ENCODE results near the gene KITLG.

DNA sequence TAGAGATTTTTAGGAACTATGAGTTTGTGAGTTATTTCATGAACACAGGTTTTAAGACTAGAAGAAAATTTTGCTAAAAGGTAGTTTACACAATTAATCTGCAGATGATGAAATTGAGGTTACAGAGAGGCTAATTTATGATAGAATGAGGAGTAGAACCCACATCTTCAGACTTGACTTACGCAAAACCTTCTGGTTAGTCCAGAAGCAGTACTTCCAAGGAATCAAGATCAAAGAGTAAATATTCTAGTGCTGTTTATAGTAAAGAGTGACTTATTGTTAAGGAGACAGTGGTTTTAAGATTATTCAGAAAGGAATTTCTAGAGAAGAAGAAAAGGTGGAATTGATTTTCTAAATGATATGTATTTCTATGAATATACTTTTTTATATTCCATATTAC, 10.6 kb upstream of the KITLG start:
- TF ChIP-seq, protein P1, sequence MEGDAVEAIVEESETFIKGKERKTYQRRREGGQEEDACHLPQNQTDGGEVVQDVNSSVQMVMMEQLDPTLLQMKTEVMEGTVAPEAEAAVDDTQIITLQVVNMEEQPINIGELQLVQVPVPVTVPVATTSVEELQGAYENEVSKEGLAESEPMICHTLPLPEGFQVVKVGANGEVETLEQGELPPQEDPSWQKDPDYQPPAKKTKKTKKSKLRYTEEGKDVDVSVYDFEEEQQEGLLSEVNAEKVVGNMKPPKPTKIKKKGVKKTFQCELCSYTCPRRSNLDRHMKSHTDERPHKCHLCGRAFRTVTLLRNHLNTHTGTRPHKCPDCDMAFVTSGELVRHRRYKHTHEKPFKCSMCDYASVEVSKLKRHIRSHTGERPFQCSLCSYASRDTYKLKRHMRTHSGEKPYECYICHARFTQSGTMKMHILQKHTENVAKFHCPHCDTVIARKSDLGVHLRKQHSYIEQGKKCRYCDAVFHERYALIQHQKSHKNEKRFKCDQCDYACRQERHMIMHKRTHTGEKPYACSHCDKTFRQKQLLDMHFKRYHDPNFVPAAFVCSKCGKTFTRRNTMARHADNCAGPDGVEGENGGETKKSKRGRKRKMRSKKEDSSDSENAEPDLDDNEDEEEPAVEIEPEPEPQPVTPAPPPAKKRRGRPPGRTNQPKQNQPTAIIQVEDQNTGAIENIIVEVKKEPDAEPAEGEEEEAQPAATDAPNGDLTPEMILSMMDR (conservative IDR thresholded peaks at IDR 0.05; ENCODE audit: low read length), result no peak
- TF ChIP-seq EZH2phosphoT487 (IDR thresholded peaks at IDR 0.05; ENCODE audit: borderline replicate concordance, low read depth, low read length), result no peak

Measured in OCI-LY7 (cell line).